ENCODE measurements around the gene KRTAP5-5. TPM values are rescaled to one million over a fixed set of nuclear protein-coding genes. Genes with fewer than 3 reads are reported as not detected.
A peak's percentile ranks its signal among the peaks of the same experiment; 100 is the strongest.
"Not testable (repeated sequence)": the region's sequence is repeated elsewhere in the genome, so short reads cannot be mapped to it uniquely, and the experiment has no call there.

The KRTAP5-5 gene
- total RNA-seq, 1 experiment from 2014 or later = not detected

- DNase-seq (ENCODE audit: low read depth) = no peak
Measured at GRCh38 chr11:1641096-1641495, 11.5 kb downstream of the KRTAP5-5 start.

GRCh38 chr11:1642288-1643145 lies 12.9 kb downstream of the KRTAP5-5 start:
- no peak for DNase-seq (ENCODE audit: low read depth)

GRCh38 chr11:1643146-1643690 lies 13.6 kb downstream of the KRTAP5-5 start:
- DNase-seq (ENCODE audit: low read depth) = no peak

- DNase-seq (ENCODE audit: low read depth) = no peak
Measured at GRCh38 chr11:1644601-1645356, 15.2 kb downstream of the KRTAP5-5 start.

GRCh38 chr11:1645357-1645821 lies 15.8 kb downstream of the KRTAP5-5 start:
- DNase-seq (ENCODE audit: low read depth) = no peak

GRCh38 chr11:1646540-1646939 lies 17.0 kb downstream of the KRTAP5-5 start:
- not testable (repeated sequence) for DNase-seq (ENCODE audit: low read depth)

GRCh38 chr11:1647901-1648652 lies 18.5 kb downstream of the KRTAP5-5 start:
- no peak for DNase-seq (ENCODE audit: low read depth)

GRCh38 chr11:1648653-1649420 lies 19.3 kb downstream of the KRTAP5-5 start:
- no peak for DNase-seq (ENCODE audit: low read depth)

GRCh38 chr11:1650034-1650917 lies 20.7 kb downstream of the KRTAP5-5 start:
- no peak for DNase-seq (ENCODE audit: low read depth)

- DNase-seq (ENCODE audit: low read depth) = no peak
Measured at GRCh38 chr11:1650918-1651262, 21.3 kb downstream of the KRTAP5-5 start.

GRCh38 chr11:1651411-1651980 lies 21.9 kb downstream of the KRTAP5-5 start:
- DNase-seq (ENCODE audit: low read depth) = no peak

- no peak for DNase-seq (ENCODE audit: low read depth)
Measured at GRCh38 chr11:1652026-1652425, 22.5 kb downstream of the KRTAP5-5 start.

GRCh38 chr11:1652442-1652770 lies 22.8 kb downstream of the KRTAP5-5 start:
- DNase-seq (ENCODE audit: low read depth) = no peak

- peak; percentile 19 for DNase-seq (ENCODE audit: low read depth)
Measured at GRCh38 chr11:1652771-1653540, 23.4 kb downstream of the KRTAP5-5 start.

- no peak for DNase-seq (ENCODE audit: low read depth)
Measured at GRCh38 chr11:1653541-1654387, 24.2 kb downstream of the KRTAP5-5 start.

GRCh38 chr11:1654388-1655167 lies 25.0 kb downstream of the KRTAP5-5 start:
- DNase-seq (ENCODE audit: low read depth) = no peak
